Stimulated activated naive B cell treated with anti-CD40 and anti-IgM and Interleukin-4, amounts not matched to agents 10 μg/mL and 1 μg/mL and 100 μg/mL, for 72 hours (primary cell): Measurements from ENCODE around the gene FIP1L1.
"Not testable (repeated sequence)": the region's sequence is repeated elsewhere in the genome, so short reads cannot be mapped to it uniquely, and the experiment has no call there.

Source experiments
- ATAC-seq, 2 donors: fragments of 150-1000 bp; cut with Tn5 transposase; replicated peaks; 2 replicates each; pipeline ENCODE4 v1.10.0; 2021; ENCODE audit warnings: moderate library complexity in 1 of 2
- DNase-seq: peaks from one replicate; pipeline ENCODE4 v3.0.0; 2021
- H3K27ac Mint-ChIP-seq: one replicate; pipeline ENCODE4 v1.8.0; 2022; ENCODE audit warnings: mild to moderate bottlenecking, mixed read lengths
- H3K27me3 Mint-ChIP-seq, 2 donors: one replicate each; pipeline ENCODE4 v1.8.0; 2022; ENCODE audit warnings: mixed read lengths in 2 of 2
- H3K36me3 Mint-ChIP-seq, 2 donors: one replicate each; pipeline ENCODE4 v1.8.0; 2022; ENCODE audit warnings: mixed read lengths in 2 of 2, mild to moderate bottlenecking in 1 of 2
- H3K4me1 Mint-ChIP-seq, 2 donors: one replicate each; pipeline ENCODE4 v1.8.0; 2022; ENCODE audit warnings: mixed read lengths in 2 of 2, mild to moderate bottlenecking in 1 of 2
- H3K4me3 Mint-ChIP-seq, 2 donors: one replicate each; pipeline ENCODE4 v1.8.0; 2022; ENCODE audit warnings: mild to moderate bottlenecking in 2 of 2, mixed read lengths in 2 of 2, moderate library complexity in 1 of 2
- H3K9me3 Mint-ChIP-seq, 2 donors: one replicate each; pipeline ENCODE4 v1.8.0; 2022; ENCODE audit warnings: mixed read lengths in 2 of 2, mild to moderate bottlenecking in 1 of 2

FIP1L1 gene

DNA sequence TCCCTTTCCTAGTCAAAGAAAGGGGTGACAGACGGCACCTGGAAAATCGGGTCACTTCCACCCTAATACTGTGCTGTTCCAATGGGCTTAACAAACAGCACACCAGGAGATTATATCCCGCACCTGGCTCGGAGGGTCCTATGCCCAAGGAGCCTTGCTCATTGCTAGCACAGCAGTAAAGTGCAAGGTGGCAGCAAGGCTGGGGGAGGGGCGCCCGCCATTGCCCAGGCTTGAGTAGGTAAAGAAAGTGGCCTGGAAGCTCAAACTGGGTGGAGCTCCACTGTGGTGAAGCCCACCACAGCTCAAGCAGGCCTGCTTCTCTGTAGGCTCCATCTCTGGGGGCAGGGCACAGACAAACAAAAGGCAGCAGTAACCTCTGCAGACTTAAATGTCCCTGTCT lies 89.1 kb downstream of the FIP1L1 start:
- not testable (repeated sequence) for H3K27ac Mint-ChIP-seq, H3K4me1 Mint-ChIP-seq, H3K4me3 Mint-ChIP-seq, DNase-seq, H3K27me3 Mint-ChIP-seq, ATAC-seq
- Mint-ChIP-seq H3K36me3 (peaks cover 13 to 15% of the 10 kb centered on the region in 2 donors), H3K9me3 (peaks cover 18 to 21% of the 10 kb centered on the region in 2 donors)

GRCh38 chr4:53476232-53477037 lies 99.0 kb downstream of the FIP1L1 start:
- Mint-ChIP-seq H3K27ac (no peak overlapping the region), H3K4me3 (no peak overlapping the region), H3K27me3 (no peaks in the 10 kb centered on the region), H3K36me3 (no peaks in the 10 kb centered on the region), H3K4me1 (no peaks in the 10 kb centered on the region), H3K9me3 (peaks cover 8% of the 10 kb centered on the region in 2 donors)
- ATAC-seq, result no peak
- no peak for DNase-seq

DNA sequence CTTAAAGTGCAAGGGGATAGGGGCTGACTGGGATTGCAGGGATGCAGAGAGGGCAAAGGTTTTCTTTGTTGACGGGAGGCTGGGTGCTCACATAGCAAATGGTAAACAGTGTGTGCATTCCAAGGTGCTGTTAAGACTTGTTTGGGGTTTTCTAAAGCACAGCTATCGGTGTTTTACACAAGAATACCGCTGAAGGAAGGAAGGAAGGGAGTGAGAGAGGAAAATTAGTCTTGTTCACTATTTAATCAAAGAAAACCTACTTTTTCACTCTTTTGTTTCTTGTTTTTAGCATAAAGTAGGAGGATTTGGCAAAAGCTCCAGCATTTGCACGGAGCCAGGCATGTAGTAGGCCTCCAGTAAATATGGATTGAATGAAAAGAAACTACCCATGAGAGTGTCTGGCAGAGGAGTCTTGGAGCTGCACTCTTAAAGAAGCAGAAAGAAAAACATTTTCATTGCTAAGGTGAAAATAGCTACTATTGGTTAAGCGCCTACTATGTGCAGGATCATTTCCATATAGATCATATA lies 99.7 kb downstream of the FIP1L1 start:
- H3K4me1 Mint-ChIP-seq, result no peaks in the 10 kb centered on the region
- ATAC-seq (no peak), DNase-seq (no peak)
- H3K27ac Mint-ChIP-seq, result no peak overlapping the region
- H3K27me3 Mint-ChIP-seq, result no peaks in the 10 kb centered on the region
- peaks cover 8% of the 10 kb centered on the region in 2 donors for H3K9me3 Mint-ChIP-seq
- no peak overlapping the region for H3K4me3 Mint-ChIP-seq
- H3K36me3 Mint-ChIP-seq, result no peaks in the 10 kb centered on the region

- no peak overlapping the region for H3K4me3 Mint-ChIP-seq
- H3K27me3 Mint-ChIP-seq, result no peaks in the 10 kb centered on the region
- H3K27ac Mint-ChIP-seq, result no peak overlapping the region
- H3K9me3 Mint-ChIP-seq, result peaks cover 5 to 7% of the 10 kb centered on the region in 2 donors
- H3K36me3 Mint-ChIP-seq, result no peaks in the 10 kb centered on the region
- H3K4me1 Mint-ChIP-seq, result no peaks in the 10 kb centered on the region
- no peak for ATAC-seq
- no peak for DNase-seq
Measured at GRCh38 chr4:53477636-53478035, 100.2 kb downstream of the FIP1L1 start.

- no peak for DNase-seq
- Mint-ChIP-seq H3K27me3 (peaks cover 5 to 6% of the 10 kb centered on the region in 2 donors), H3K36me3 (no peaks in the 10 kb centered on the region), H3K4me3 (no peak overlapping the region), H3K9me3 (peaks cover 0 to 4% of the 10 kb centered on the region in 2 donors), H3K27ac (no peak overlapping the region), H3K4me1 (no peaks in the 10 kb centered on the region)
- ATAC-seq, result no peak
Measured at GRCh38 chr4:53478671-53479456, 101.4 kb downstream of the FIP1L1 start.

DNA sequence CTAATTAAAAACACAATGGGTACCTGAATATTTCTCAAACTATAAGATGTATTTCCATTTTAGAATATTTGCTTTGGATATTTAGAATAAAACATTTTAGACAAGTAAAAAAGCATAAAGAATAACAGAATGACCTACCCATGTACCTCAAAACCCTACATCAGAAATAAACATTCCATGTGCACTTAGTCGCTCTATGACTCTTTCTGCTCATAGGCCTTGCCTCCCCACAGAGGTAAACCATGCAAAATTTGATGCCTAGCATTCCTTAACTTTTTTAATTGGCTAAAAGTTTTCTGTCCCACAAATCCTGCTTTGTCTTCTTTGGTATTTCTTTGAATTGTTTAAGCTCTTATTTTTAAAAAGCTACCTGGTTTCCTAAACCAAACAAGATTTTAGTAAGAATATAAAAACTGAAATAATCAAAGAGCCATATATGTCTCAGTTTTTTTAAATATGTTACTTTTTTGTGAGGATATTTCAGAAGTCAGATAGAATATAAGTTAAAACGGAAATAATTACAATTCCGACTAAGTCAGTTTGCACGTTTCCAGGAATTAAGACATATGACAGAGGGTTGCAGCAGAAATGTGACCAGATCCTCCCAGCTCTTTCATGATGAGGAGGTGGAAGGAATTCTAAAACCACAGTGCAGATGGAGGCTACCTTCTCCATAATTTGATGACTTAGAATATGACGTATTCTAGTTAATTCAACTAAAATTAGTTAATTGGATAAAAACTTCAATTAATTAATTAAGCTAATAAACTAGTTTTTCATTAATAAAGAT lies 102.5 kb downstream of the FIP1L1 start:
- peaks cover 11 to 12% of the 10 kb centered on the region in 2 donors for H3K27me3 Mint-ChIP-seq
- ATAC-seq (no peak), DNase-seq (no peak)
- H3K4me1 Mint-ChIP-seq, result no peaks in the 10 kb centered on the region
- no peak overlapping the region for H3K4me3 Mint-ChIP-seq
- H3K9me3 Mint-ChIP-seq, result peaks cover 0 to 4% of the 10 kb centered on the region in 2 donors
- no peaks in the 10 kb centered on the region for H3K36me3 Mint-ChIP-seq
- H3K27ac Mint-ChIP-seq, result no peak overlapping the region

DNA sequence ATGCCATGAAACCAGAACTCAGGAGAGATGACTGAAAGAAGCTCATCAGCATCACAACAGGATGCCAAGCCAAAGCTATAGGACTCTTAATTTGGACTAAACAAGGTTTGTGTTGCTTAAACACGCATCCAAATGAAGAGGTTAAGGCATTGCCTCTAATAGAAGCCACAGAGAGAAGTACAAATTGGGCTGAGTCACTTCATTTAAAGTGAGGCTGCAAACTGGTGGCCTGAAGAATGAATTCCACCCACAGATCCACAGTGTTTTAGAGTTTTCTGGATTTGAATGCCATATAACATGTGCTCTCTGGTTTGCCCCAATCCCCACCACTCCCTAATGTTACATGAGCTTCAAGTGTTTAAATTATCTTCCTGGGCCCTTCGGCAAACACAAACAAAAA lies 103.5 kb downstream of the FIP1L1 start:
- peaks cover 12 to 13% of the 10 kb centered on the region in 2 donors for H3K27me3 Mint-ChIP-seq
- ATAC-seq (no peak), DNase-seq (no peak)
- H3K4me3 Mint-ChIP-seq, result no peak overlapping the region
- no peaks in the 10 kb centered on the region for H3K36me3 Mint-ChIP-seq
- H3K9me3 Mint-ChIP-seq, result peaks cover 0 to 4% of the 10 kb centered on the region in 2 donors
- H3K4me1 Mint-ChIP-seq, result no peaks in the 10 kb centered on the region
- no peak overlapping the region for H3K27ac Mint-ChIP-seq

- peaks cover 0 to 4% of the 10 kb centered on the region in 2 donors for H3K9me3 Mint-ChIP-seq
Measured at GRCh38 chr4:53481586-53481985, 104.1 kb downstream of the FIP1L1 start.

GRCh38 chr4:53483250-53483649 lies 105.8 kb downstream of the FIP1L1 start:
- Mint-ChIP-seq H3K4me1 (no peaks in the 10 kb centered on the region), H3K27me3 (peaks cover 23 to 30% of the 10 kb centered on the region in 2 donors)

More at GRCh38 chr4:53481586-53481985, 104.1 kb downstream of the FIP1L1 start:
- Mint-ChIP-seq H3K27ac (no peak overlapping the region), H3K4me3 (no peak overlapping the region), H3K36me3 (no peaks in the 10 kb centered on the region), H3K4me1 (no peaks in the 10 kb centered on the region), H3K27me3 (peaks cover 17 to 19% of the 10 kb centered on the region in 2 donors)
- DNase-seq, result no peak
- ATAC-seq, result no peak

DNA sequence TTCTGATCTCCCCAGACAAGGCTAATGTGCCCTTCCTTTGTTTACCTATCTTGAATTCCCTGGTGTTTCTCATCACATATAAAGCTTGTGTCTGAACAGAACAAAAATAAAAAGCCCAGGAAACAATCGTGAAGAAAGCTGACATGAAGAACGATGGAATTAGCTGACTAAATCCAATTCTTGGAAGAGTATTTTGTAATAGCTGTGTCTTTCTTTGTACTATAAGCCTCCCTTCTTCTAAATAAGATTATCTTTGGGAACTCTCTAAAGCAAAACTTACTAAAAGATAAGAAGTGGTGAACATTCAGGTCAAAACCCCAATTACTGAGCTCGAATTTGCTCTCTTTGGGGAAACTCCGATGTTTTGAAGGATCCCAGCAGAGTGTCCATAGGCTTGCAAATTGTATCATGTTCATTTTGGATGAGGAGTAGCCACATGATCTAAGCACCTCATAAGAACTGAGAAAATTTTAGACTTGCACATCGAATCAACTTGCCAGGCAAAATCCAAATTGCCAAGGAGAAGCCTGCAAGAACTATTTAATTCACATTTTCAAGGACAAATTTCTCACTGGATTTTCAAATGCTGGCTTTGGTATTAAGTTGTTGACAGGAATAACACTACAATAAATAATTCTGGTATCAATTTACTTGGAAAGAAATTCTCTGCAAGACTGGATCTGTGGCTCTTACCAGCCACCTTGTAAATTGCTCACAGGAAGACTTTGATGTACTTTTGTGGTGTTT lies 107.6 kb downstream of the FIP1L1 start:
- Mint-ChIP-seq H3K4me1 (no peaks in the 10 kb centered on the region), H3K4me3 (no peak overlapping the region), H3K9me3 (peaks cover 0 to 4% of the 10 kb centered on the region in 2 donors), H3K36me3 (no peaks in the 10 kb centered on the region), H3K27me3 (peaks cover 25 to 33% of the 10 kb centered on the region in 2 donors), H3K27ac (no peak overlapping the region)
- ATAC-seq, result no peak
- DNase-seq, result no peak

More at GRCh38 chr4:53483250-53483649, 105.8 kb downstream of the FIP1L1 start:
- H3K36me3 Mint-ChIP-seq, result no peaks in the 10 kb centered on the region
- peaks cover 0 to 4% of the 10 kb centered on the region in 2 donors for H3K9me3 Mint-ChIP-seq
- H3K4me3 Mint-ChIP-seq, result no peak overlapping the region
- no peak for DNase-seq
- no peak for ATAC-seq
- H3K27ac Mint-ChIP-seq, result no peak overlapping the region

DNA sequence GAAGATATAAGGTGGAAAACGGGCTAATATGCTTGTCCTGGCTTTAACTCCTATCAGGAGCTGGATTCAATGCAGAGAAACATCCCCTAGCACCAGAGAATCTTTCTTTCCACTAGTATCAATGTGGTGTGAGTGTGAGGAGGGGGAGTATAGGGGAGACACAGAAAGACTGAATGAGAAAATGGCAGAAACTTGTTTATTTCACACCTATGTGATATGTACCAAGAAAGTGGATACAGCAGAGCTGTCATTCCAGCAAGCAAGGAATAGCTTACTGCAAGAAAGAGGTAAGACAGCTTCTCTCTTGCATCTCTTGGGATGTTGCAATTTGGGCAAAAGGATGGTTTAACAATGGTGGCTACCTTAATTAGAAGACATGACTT lies 108.2 kb downstream of the FIP1L1 start:
- H3K27me3 Mint-ChIP-seq, result peaks cover 25 to 33% of the 10 kb centered on the region in 2 donors
- peaks cover 0 to 4% of the 10 kb centered on the region in 2 donors for H3K9me3 Mint-ChIP-seq
- H3K4me3 Mint-ChIP-seq, result no peak overlapping the region
- no peaks in the 10 kb centered on the region for H3K36me3 Mint-ChIP-seq
- ATAC-seq, result no peak
- no peak for DNase-seq
- no peak overlapping the region for H3K27ac Mint-ChIP-seq
- H3K4me1 Mint-ChIP-seq, result no peaks in the 10 kb centered on the region

DNA sequence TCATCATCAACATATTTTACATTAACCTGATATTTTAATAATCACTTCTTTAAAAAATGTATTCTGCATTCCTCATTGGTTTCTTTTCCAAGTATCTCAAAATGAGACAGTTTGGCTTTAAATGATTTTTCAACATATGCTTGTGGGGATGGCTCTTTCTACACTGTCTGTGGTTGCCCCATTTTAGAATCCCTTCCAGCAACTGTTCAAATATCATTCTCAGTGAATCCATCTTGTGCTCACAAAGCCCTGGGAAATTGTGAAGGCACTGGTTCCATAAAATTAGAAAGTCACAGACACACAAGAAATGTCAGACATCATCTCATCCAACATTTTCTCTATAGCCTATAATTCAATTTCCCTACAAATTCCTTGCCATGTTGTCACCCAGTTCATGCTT lies 110.3 kb downstream of the FIP1L1 start:
- no peaks in the 10 kb centered on the region for H3K4me1 Mint-ChIP-seq
- H3K4me3 Mint-ChIP-seq, result no peak overlapping the region

GRCh38 chr4:53489279-53489889 lies 111.9 kb downstream of the FIP1L1 start:
- H3K4me3 Mint-ChIP-seq, result no peak overlapping the region
- DNase-seq, result no peak
- H3K36me3 Mint-ChIP-seq, result no peaks in the 10 kb centered on the region
- no peak for ATAC-seq
- H3K9me3 Mint-ChIP-seq, result no peaks in the 10 kb centered on the region
- no peaks in the 10 kb centered on the region for H3K4me1 Mint-ChIP-seq
- H3K27ac Mint-ChIP-seq, result no peak overlapping the region
- H3K27me3 Mint-ChIP-seq, result peaks cover 18 to 25% of the 10 kb centered on the region in 2 donors

More for the DNA sequence above, 110.3 kb downstream of the FIP1L1 start:
- no peaks in the 10 kb centered on the region for H3K36me3 Mint-ChIP-seq
- H3K27me3 Mint-ChIP-seq, result peaks cover 25 to 33% of the 10 kb centered on the region in 2 donors
- ATAC-seq (no peak), DNase-seq (no peak)
- H3K27ac Mint-ChIP-seq, result no peak overlapping the region
- H3K9me3 Mint-ChIP-seq, result peaks cover 0 to 4% of the 10 kb centered on the region in 2 donors
